Body of pancreas (tissue), 4 donors: ENCODE measurements around the gene INSL6. TPM values are rescaled to one million over a fixed set of nuclear protein-coding genes. Genes with fewer than 3 reads are reported as not detected.

ENCODE experiments used
- ATAC-seq: fragments of 150-250 bp; one replicate; pipeline ENCODE4 v1.9.1; 2016
- DNase-seq, 4 donors: peaks; one replicate each; pipeline ENCODE4 v3.0.0-alpha.2; 2019
- H3K27ac ChIP-seq, 4 donors: fragments of 200-600 bp; sonication (generic); 1 replicate in 3 of 4; 2 replicates in 1 of 4; pipeline versions ENCODE4 v1.5.1 to v1.6.1; 2016 to 2019; ENCODE audit warnings: mild to moderate bottlenecking in 1 of 4, mixed read lengths in 1 of 4, moderate library complexity in 1 of 4
- H3K27me3 ChIP-seq, 2 donors: fragments of 200-600 bp; sonication (generic); one replicate each; pipeline ENCODE4 v1.6.0; 2016; ENCODE audit warnings: mild to moderate bottlenecking in 1 of 2
- H3K36me3 ChIP-seq, 2 donors: fragments of 200-600 bp; sonication (generic); replicated peaks in 1 of 2; 2 replicates each; pipeline ENCODE4 v1.5.1; 2016; ENCODE audit warnings: low read depth in 2 of 2; ENCODE audit not compliant: insufficient read depth in 1 of 2
- H3K4me1 ChIP-seq: fragments of 200-600 bp; sonication (generic); one replicate; pipeline ENCODE4 v1.6.0; 2016
- H3K4me3 ChIP-seq, 2 donors: fragments of 200-600 bp; sonication (generic); 1 replicate in 1 of 2; 2 replicates in 1 of 2; pipeline ENCODE4 v1.5.1; 2016 to 2019
- H3K9me3 ChIP-seq, 3 donors: fragments of 200-600 bp; sonication (generic); 1 replicate in 2 of 3; 2 replicates in 1 of 3; pipeline ENCODE4 v1.5.1; 2016
- POLR2A ChIP-seq, 3 donors: fragments of 450-650 bp; IDR thresholded peaks; one replicate each; pipeline ENCODE4 v1.6.1; 2016; ENCODE audit warnings: antibody characterized with exemption in 3 of 3, mild to moderate bottlenecking in 2 of 3
- WGBS, 2 donors: methylation state at CpG; one replicate each; pipeline ENCODE4 v1.1.5; 2017; 5-methylcytosine and 5-hydroxymethylcytosine counted together
- intact Hi-C: fragments of 100-400 bp; cut with DNase I; formaldehyde crosslinking; loops from one replicate; pipeline ENCODE4 v1.15.1; 2023
- total RNA-seq, 2 donors: library from RNA; depleted of rRNA; stranded (reverse); fragments of >200 nt; gene quantifications; one replicate each; pipeline ENCODE4 v1.1.0, GENCODE V29; 2016
- TF ChIP-seq, protein P1 (sequence below), 7 experiments: fragments of 450-650 bp in 4 of 7; fragments of 200-600 bp in 3 of 7; sonication (generic) in 3 of 7; IDR thresholded peaks; one replicate each; pipeline ENCODE4 v1.5.1; 2016 to 2019; ENCODE audit warnings: antibody characterized with exemption in 7 of 7

INSL6 gene, protein sequence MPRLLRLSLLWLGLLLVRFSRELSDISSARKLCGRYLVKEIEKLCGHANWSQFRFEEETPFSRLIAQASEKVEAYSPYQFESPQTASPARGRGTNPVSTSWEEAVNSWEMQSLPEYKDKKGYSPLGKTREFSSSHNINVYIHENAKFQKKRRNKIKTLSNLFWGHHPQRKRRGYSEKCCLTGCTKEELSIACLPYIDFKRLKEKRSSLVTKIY
- not detected for total RNA-seq

DNA sequence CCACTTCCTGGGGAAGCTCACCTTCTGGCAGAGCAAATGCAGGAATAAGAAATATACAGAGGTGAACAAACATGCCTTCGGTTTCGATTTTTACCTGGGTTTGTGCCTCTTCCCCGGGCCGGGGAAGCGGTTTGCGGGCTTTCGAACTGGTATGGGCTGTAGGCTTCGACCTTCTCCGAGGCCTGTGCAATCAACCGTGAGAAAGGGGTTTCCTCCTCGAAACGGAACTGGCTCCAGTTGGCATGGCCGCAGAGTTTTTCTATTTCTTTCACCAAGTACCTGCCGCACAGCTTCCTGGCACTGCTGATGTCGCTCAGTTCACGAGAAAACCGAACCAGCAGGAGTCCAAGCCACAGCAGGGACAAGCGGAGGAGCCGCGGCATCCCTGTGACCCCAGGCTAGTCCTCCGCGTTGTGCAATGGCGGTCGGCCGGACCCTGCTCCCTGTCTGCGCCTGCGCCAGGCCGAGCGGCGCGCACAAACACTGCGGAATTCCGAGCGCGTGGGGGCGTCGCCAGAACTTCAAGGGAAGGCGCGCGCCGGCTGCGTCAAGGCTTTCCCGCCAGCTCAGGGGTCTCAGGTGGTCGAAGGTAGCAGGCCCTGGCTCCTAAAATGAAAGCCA lies at the start of gene INSL6:
INSL6 (minus strand) TSS at position 420 of the 621 bp plus-strand sequence; CDS start at position 383, 37 bp downstream.
- ATAC-seq (no peak), DNase-seq (no peak)
- intact Hi-C loops, result loop anchor here (10.0 kb wide), 1 partner anchor 399 kb away; no protein-coding TSS in a partner anchor
- no peaks in the 10 kb centered on the region for H3K36me3 ChIP-seq
- no peak within 1 kb of the TSS for H3K27ac ChIP-seq
- H3K4me3 ChIP-seq, result no peak within 1 kb of the TSS
- 78 to 82% methylated on average over 35 to 44 of the region's 44 CpGs for WGBS, 2 donors
- no peaks in the 10 kb centered on the region for H3K9me3 ChIP-seq
- no peaks in the 10 kb centered on the region for H3K27me3 ChIP-seq
- H3K4me1 ChIP-seq, result no peaks in the 10 kb centered on the region
- TF ChIP-seq POLR2A (IDR thresholded peaks at IDR 0.05), result no peak
- TF ChIP-seq, protein P1, sequence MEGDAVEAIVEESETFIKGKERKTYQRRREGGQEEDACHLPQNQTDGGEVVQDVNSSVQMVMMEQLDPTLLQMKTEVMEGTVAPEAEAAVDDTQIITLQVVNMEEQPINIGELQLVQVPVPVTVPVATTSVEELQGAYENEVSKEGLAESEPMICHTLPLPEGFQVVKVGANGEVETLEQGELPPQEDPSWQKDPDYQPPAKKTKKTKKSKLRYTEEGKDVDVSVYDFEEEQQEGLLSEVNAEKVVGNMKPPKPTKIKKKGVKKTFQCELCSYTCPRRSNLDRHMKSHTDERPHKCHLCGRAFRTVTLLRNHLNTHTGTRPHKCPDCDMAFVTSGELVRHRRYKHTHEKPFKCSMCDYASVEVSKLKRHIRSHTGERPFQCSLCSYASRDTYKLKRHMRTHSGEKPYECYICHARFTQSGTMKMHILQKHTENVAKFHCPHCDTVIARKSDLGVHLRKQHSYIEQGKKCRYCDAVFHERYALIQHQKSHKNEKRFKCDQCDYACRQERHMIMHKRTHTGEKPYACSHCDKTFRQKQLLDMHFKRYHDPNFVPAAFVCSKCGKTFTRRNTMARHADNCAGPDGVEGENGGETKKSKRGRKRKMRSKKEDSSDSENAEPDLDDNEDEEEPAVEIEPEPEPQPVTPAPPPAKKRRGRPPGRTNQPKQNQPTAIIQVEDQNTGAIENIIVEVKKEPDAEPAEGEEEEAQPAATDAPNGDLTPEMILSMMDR (IDR thresholded peaks at IDR 0.05), result no peak

DNA sequence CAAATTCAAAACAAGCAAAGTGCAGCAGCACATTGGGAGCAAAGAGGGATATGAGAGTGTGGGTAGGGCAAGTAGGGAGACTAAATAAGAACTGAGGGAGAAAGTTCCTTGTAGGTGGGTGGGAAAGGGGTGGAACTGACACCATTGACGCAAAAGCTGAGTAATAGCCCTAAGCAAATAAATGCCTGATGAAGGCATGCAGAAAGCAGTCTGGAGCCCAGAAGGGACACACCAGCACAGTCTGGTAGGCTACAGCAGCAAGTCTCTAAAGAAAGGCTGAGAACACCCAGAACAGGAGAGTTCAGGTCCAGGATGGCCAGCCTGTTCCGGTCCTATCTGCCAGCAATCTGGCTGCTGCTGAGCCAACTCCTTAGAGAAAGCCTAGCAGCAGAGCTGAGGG lies 45.8 kb upstream of the INSL6 start, which contains the start of gene INSL4:
INSL4 (plus strand) TSS at position 208 of the 400 bp plus-strand sequence; CDS start at position 313, 105 bp downstream.
- no peaks in the 10 kb centered on the region for H3K27me3 ChIP-seq
- WGBS, 2 donors, result 88 to 92% methylated on average over 2 of the region's 2 CpGs
- DNase-seq (no peak), ATAC-seq (no peak)
- TF ChIP-seq, protein P1 (IDR thresholded peaks at IDR 0.05), result no peak
- TF ChIP-seq POLR2A (IDR thresholded peaks at IDR 0.05), result no peak
- no peaks in the 10 kb centered on the region for H3K36me3 ChIP-seq
- no peaks in the 10 kb centered on the region for H3K4me1 ChIP-seq
- H3K4me3 ChIP-seq, result no peak within 1 kb of the TSS
- intact Hi-C loops, result no loop called here
- H3K27ac ChIP-seq, result no peak within 1 kb of the TSS
- no peaks in the 10 kb centered on the region for H3K9me3 ChIP-seq

DNA sequence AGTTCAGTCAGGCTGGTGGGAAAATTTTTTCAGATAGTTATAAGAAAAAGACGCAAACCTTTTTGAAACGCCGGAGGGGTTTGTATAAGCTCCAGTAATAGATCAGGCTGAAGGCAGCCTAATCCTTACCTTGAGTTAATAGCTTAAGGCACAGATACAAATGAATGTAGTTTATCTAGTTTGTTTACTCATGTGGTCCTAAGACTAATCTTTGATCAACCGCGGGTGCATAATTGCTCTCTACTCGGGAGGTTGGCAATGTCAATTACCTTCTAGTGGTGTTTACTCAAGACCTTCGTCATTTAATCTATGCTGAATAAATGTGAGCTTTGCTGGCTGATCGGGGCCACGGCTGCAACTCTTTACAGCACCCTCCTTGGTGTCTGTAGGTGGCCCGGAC lies 45.1 kb upstream of the INSL6 start:
- WGBS, 2 donors, result 64 to 67% methylated on average over 10 of the region's 10 CpGs
- Histone ChIP-seq H3K9me3 (no peaks in the 10 kb centered on the region), H3K36me3 (no peaks in the 10 kb centered on the region), H3K4me3 (no peak overlapping the region), H3K4me1 (no peaks in the 10 kb centered on the region), H3K27me3 (no peaks in the 10 kb centered on the region), H3K27ac (no peak overlapping the region)
- no peak for DNase-seq
- TF ChIP-seq POLR2A (IDR thresholded peaks at IDR 0.05), result no peak
- TF ChIP-seq, protein P1 (IDR thresholded peaks at IDR 0.05), result no peak
- intact Hi-C loops, result no loop called here
- ATAC-seq, result no peak

DNA sequence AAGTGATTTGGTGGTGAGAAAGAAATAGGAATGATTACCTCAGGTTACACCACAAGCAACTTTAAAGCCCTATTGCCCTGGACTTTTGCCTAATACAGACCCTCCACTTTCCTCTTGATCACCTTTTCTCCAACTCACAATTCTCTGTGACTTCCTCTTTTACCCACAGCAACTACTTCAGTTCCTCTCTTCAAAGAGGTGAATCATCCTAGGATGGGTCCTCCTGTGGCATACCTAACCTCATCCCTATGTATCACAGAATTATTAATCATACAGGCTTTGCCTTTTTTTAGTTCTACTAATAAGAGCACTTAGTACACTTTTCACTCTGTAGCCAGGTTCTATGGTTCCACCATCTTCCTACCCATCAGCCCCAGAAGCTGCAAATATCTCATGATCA lies 19.6 kb upstream of the INSL6 start:
- H3K36me3 ChIP-seq, result no peaks in the 10 kb centered on the region

More for the DNA sequence above, 19.6 kb upstream of the INSL6 start:
- ATAC-seq (no peak), DNase-seq (no peak)
- no peak overlapping the region for H3K4me3 ChIP-seq
- H3K27me3 ChIP-seq, result no peaks in the 10 kb centered on the region
- intact Hi-C loops, result no loop called here
- H3K9me3 ChIP-seq, result no peaks in the 10 kb centered on the region
- no peak for TF ChIP-seq POLR2A (IDR thresholded peaks at IDR 0.05)
- TF ChIP-seq, protein P1 (IDR thresholded peaks at IDR 0.05), result no peak
- H3K4me1 ChIP-seq, result no peaks in the 10 kb centered on the region
- no peak overlapping the region for H3K27ac ChIP-seq
